Testis (tissue), 3 donors: Measurements from ENCODE around the gene ITPRIP. TPM values are rescaled to one million over a fixed set of nuclear protein-coding genes. Genes with fewer than 3 reads are reported as not detected.
A peak's percentile ranks its signal among the peaks of the same experiment; 100 is the strongest.

ENCODE experiments used
- DNase-seq: peaks from one replicate; pipeline ENCODE4 v3.0.0-alpha.2; 2019
- H3K27ac ChIP-seq, 2 donors: fragments of 200-600 bp; sonication (generic); one replicate each; pipeline ENCODE4 v1.5.1; 2019
- H3K27me3 ChIP-seq: fragments of 200-600 bp; sonication (generic); one replicate; pipeline ENCODE4 v1.5.1; 2019
- H3K36me3 ChIP-seq: fragments of 200-600 bp; sonication (generic); one replicate; pipeline ENCODE4 v1.5.1; 2017; ENCODE audit warnings: low read depth; ENCODE audit errors: missing control alignments
- H3K4me1 ChIP-seq: fragments of 200-600 bp; sonication (generic); one replicate; pipeline ENCODE4 v1.5.1; 2019
- H3K4me3 ChIP-seq, 2 donors: fragments of 200-600 bp; sonication (generic); one replicate each; pipeline ENCODE4 v1.5.1; 2017 to 2019
- H3K9me3 ChIP-seq: fragments of 200-600 bp; sonication (generic); one replicate; pipeline ENCODE4 v1.5.1; 2017
- CTCF ChIP-seq, 3 experiments: fragments of 450-650 bp in 2 of 3; fragments of 200-600 bp in 1 of 3; sonication (generic) in 1 of 3; IDR thresholded peaks; one replicate each; pipeline ENCODE4 v1.5.1; 2016 to 2019; ENCODE audit warnings: antibody characterized with exemption in 3 of 3, mild to moderate bottlenecking in 2 of 3, moderate library complexity in 1 of 3
- POLR2A ChIP-seq: fragments of 450-650 bp; IDR thresholded peaks from one replicate; pipeline ENCODE4 v1.6.1; 2017; ENCODE audit warnings: antibody characterized with exemption, mild to moderate bottlenecking, moderate library complexity
- WGBS, 2 donors: methylation state at CpG; one replicate each; pipeline ENCODE4 v1.1.5; 2018; 5-methylcytosine and 5-hydroxymethylcytosine counted together
- intact Hi-C: fragments of 100-400 bp; cut with DNase I; formaldehyde crosslinking; loops from one replicate; pipeline ENCODE4 v1.15.1; 2023; ENCODE audit warnings: low total_unique reads
- polyA plus RNA-seq: library from polyadenylated mRNA; stranded (reverse); fragments of 350-450 nt; fragmentation: Illumina TruSeq; extraction: RNeasy Lipid Tissue Mini Kit (QIAGEN cat#74804); gene quantifications from one replicate; pipeline ENCODE4 v1.2.3, GENCODE V29; 2014; ENCODE audit warnings: low read depth, low replicate concordance; ENCODE audit not compliant: insufficient read depth
- total RNA-seq, 2 donors: library from RNA; depleted of rRNA; stranded (reverse); fragments of >200 nt; gene quantifications; one replicate each; pipeline ENCODE4 v1.2.3, GENCODE V29; 2016

Gene ITPRIP
- total and polyA plus RNA-seq, 3 donors from 2014 or later: 21.5 to 29.5 (median 21.6) TPM

GRCh38 chr10:104337521-104337984 is 712 bp downstream of the ITPRIP start:
- H3K36me3 ChIP-seq: no peaks in the 10 kb centered on the region
- 0 to 1% methylated on average over 19 to 22 of the region's 23 CpGs for WGBS, 2 donors
- no peak for TF ChIP-seq POLR2A
- no peak for TF ChIP-seq CTCF (IDR thresholded peaks at IDR 0.05)
- H3K9me3 ChIP-seq: no peaks in the 10 kb centered on the region
- H3K27ac ChIP-seq: peak overlapping the region; percentile 92 to 97
- peak; percentile 59 for DNase-seq
- H3K4me3 ChIP-seq: peak overlapping the region; percentile 86 to 99
- H3K27me3 ChIP-seq: no peaks in the 10 kb centered on the region
- intact Hi-C loops: no loop called here
- peaks cover 37% of the 10 kb centered on the region for H3K4me1 ChIP-seq

- TF ChIP-seq POLR2A (no peak), CTCF (IDR thresholded peaks at IDR 0.05) (no peak)
- 2 to 3% methylated on average over 12 of the region's 12 CpGs for WGBS, 2 donors
- H3K9me3 ChIP-seq: no peaks in the 10 kb centered on the region
- peaks cover 43% of the 10 kb centered on the region for H3K4me1 ChIP-seq
- H3K36me3 ChIP-seq: no peaks in the 10 kb centered on the region
- no peak for DNase-seq
- intact Hi-C loops: no loop called here
- H3K4me3 ChIP-seq: peak overlapping the region; percentile 86 to 99
- peak overlapping the region; percentile 92 to 97 for H3K27ac ChIP-seq
- H3K27me3 ChIP-seq: no peaks in the 10 kb centered on the region
These were observed 1.3 kb downstream of the ITPRIP start for GRCh38 chr10:104336821-104337467.

GRCh38 chr10:104334965-104335650 is 3.2 kb downstream of the ITPRIP start:
- DNase-seq: peak; percentile 7

GRCh38 chr10:104334561-104334960 is 3.7 kb downstream of the ITPRIP start:
- Histone ChIP-seq H3K27me3 (no peaks in the 10 kb centered on the region), H3K4me1 (peaks cover 56% of the 10 kb centered on the region), H3K36me3 (no peaks in the 10 kb centered on the region), H3K9me3 (no peaks in the 10 kb centered on the region), H3K4me3 (no peak overlapping the region), H3K27ac (no peak overlapping the region)
- WGBS, 2 donors: 88 to 89% methylated on average over 6 of the region's 6 CpGs
- no peak for TF ChIP-seq CTCF (IDR thresholded peaks at IDR 0.05)
- no peak for TF ChIP-seq POLR2A
- intact Hi-C loops: no loop called here
- DNase-seq: peak; percentile 6

More at GRCh38 chr10:104334965-104335650, 3.2 kb downstream of the ITPRIP start:
- 87 to 90% methylated on average over 13 of the region's 13 CpGs for WGBS, 2 donors
- Histone ChIP-seq H3K4me3 (no peak overlapping the region), H3K27ac (no peak overlapping the region), H3K27me3 (no peaks in the 10 kb centered on the region), H3K36me3 (no peaks in the 10 kb centered on the region), H3K4me1 (peaks cover 55% of the 10 kb centered on the region), H3K9me3 (no peaks in the 10 kb centered on the region)
- TF ChIP-seq CTCF (IDR thresholded peaks at IDR 0.05) (no peak), POLR2A (no peak)
- intact Hi-C loops: no loop called here
